ENCODE measurements around the gene CDRT4.
A peak's percentile ranks its signal among the peaks of the same experiment; 100 is the strongest.
"Not testable (repeated sequence)": the region's sequence is repeated elsewhere in the genome, so short reads cannot be mapped to it uniquely, and the experiment has no call there.

CDRT4 gene

GRCh38 chr17:15467592-15467991 is at the start of gene CDRT4:
TSS of gene CDRT4 (minus strand) at chr17:15467621. CDS start at chr17:15440238, 27,383 bp downstream.
- no peak for DNase-seq

- no peak for DNase-seq
Measured at GRCh38 chr17:15516150-15516549, 48.7 kb upstream of the CDRT4 start.

GRCh38 chr17:15514469-15514868 is 47.0 kb upstream of the CDRT4 start:
- DNase-seq, result no peak

- no peak for DNase-seq
Measured at GRCh38 chr17:15513856-15514459, 46.5 kb upstream of the CDRT4 start.

- no peak for DNase-seq
Measured at GRCh38 chr17:15513058-15513791, 45.8 kb upstream of the CDRT4 start.

- no peak for DNase-seq
Measured at GRCh38 chr17:15512071-15512709, 44.8 kb upstream of the CDRT4 start.

- DNase-seq, result no peak
Measured at GRCh38 chr17:15511142-15511541, 43.7 kb upstream of the CDRT4 start.

- no peak for DNase-seq
Measured at GRCh38 chr17:15510361-15510760, 42.9 kb upstream of the CDRT4 start.

- no peak for DNase-seq
Measured at GRCh38 chr17:15509095-15509494, 41.7 kb upstream of the CDRT4 start.

- no peak for DNase-seq
Measured at GRCh38 chr17:15508466-15508865, 41.0 kb upstream of the CDRT4 start.

GRCh38 chr17:15507896-15508295 is 40.5 kb upstream of the CDRT4 start:
- DNase-seq, result no peak

GRCh38 chr17:15507001-15507400 is 39.6 kb upstream of the CDRT4 start:
- no peak for DNase-seq

- not testable (repeated sequence) for DNase-seq
Measured at GRCh38 chr17:15505708-15506107, 38.3 kb upstream of the CDRT4 start.

- no peak for DNase-seq
Measured at GRCh38 chr17:15503731-15504130, 36.3 kb upstream of the CDRT4 start.

GRCh38 chr17:15502369-15503112 is 35.1 kb upstream of the CDRT4 start:
- peak; percentile 41 to 54 for DNase-seq

GRCh38 chr17:15501793-15502192 is 34.4 kb upstream of the CDRT4 start:
- no peak for DNase-seq

GRCh38 chr17:15501282-15501681 is 33.9 kb upstream of the CDRT4 start:
- DNase-seq, result no peak

- no peak for DNase-seq
Measured at GRCh38 chr17:15498107-15498506, 30.7 kb upstream of the CDRT4 start.

- DNase-seq, result no peak
Measured at GRCh38 chr17:15496735-15497670, 29.6 kb upstream of the CDRT4 start.

- no peak for DNase-seq
Measured at GRCh38 chr17:15494821-15495220, 27.4 kb upstream of the CDRT4 start.

- DNase-seq, result no peak
Measured at GRCh38 chr17:15493693-15494035, 26.2 kb upstream of the CDRT4 start.

Measured in activated CD4-positive, alpha-beta T cell treated with anti-CD3 and anti-CD28 coated beads, Interleukin-2, amount 50 U/mL, for 4 hours (primary cell).